Activated CD4-positive, alpha-beta T cell treated with anti-CD3 and anti-CD28 coated beads for 36 hours (primary cell): ENCODE measurements around the gene CEP112. TPM values are rescaled to one million over a fixed set of nuclear protein-coding genes. Genes with fewer than 3 reads are reported as not detected.
A peak's percentile ranks its signal among the peaks of the same experiment; 100 is the strongest.
"Not testable (repeated sequence)": the region's sequence is repeated elsewhere in the genome, so short reads cannot be mapped to it uniquely, and the experiment has no call there.

ENCODE experiments used
- ATAC-seq: fragments of 200-7000 bp; cut with Tn5 transposase; one replicate; pipeline ENCODE4 v1.10.0; 2021; ENCODE audit warnings: mild to moderate bottlenecking, moderate library complexity
- CTCF ChIA-PET: fragments of 350-600 bp; sonication (Branson Sonifier 250); formaldehyde crosslinking; loops from one replicate; lab custom pipeline; 2021; ENCODE audit warnings: antibody characterized with exemption; lab: Charles Lee
- POLR2A ChIA-PET: fragments of 350-600 bp; sonication (Branson Sonifier 250); formaldehyde crosslinking; loops from one replicate; lab custom pipeline; 2021; ENCODE audit warnings: antibody characterized with exemption, inconsistent platforms; lab: Charles Lee
- DNase-seq: peaks from one replicate; pipeline ENCODE4 v3.0.0-alpha.2; 2020
- H3K27ac Mint-ChIP-seq: one replicate; pipeline ENCODE4 v1.8.0; 2021; ENCODE audit warnings: mixed read lengths
- H3K27me3 Mint-ChIP-seq: one replicate; pipeline ENCODE4 v1.8.0; 2021; ENCODE audit warnings: mixed read lengths
- H3K36me3 Mint-ChIP-seq: one replicate; pipeline ENCODE4 v1.8.0; 2021; ENCODE audit warnings: low read depth, mixed read lengths
- H3K4me1 Mint-ChIP-seq: one replicate; pipeline ENCODE4 v1.8.0; 2021; ENCODE audit warnings: mixed read lengths
- H3K4me3 Mint-ChIP-seq: one replicate; pipeline ENCODE4 v1.8.0; 2021; ENCODE audit warnings: mild to moderate bottlenecking, moderate library complexity, mixed read lengths
- H3K9me3 Mint-ChIP-seq: one replicate; pipeline ENCODE4 v1.8.0; 2021; ENCODE audit warnings: low read depth, mixed read lengths
- intact Hi-C, 2 experiments: fragments of 100-400 bp; cut with DNase I in 1 of 2; cut with micrococcal nuclease in 1 of 2; formaldehyde crosslinking; loops; one replicate each; pipeline versions ENCODE4 v1.14.2 to v1.15.1; 2022 to 2024; cut with DNase I, micrococcal nuclease
- total RNA-seq, 2 experiments: library from RNA; stranded (reverse); gene quantifications; one replicate each; pipeline ENCODE4 v1.2.3, GENCODE V29; 2021

The CEP112 gene
- total RNA-seq, 2 experiments from 2014 or later: 2.2 to 2.8 TPM

DNA sequence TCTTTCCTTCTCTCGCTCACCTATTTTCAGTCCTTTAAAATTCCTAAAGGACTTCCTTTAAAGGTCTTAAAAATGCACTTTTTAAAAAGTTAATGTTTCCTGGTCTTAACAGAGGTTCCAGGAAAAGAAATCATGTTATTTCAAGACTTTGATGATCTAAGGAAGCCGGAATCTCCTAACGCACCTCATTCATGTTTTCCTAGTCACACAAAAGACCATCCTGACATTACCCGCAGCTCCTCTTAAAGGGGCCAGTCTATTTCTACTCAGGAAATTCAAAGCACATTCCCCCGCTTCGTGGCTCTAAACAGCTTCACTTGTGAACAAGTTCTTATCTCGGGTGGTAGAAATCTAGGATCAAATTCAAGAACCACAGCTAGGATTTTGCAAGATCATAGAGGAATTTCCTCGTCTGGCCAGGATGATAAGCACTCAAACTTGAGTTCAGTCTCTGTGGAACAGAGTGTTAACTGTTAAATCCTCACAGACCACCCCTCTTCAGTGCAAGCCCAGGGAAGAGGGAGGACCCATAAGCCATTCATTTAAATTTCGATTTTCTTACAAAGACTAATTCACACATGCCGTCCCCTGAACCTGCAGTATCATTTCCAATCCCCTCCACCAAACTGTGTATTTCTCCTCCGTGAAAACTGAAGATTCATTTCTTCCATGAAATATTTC is 493.4 kb downstream of the CEP112 start:
- Mint-ChIP-seq H3K27ac (no peak overlapping the region), H3K4me3 (no peak overlapping the region), H3K4me1 (no peaks in the 10 kb centered on the region), H3K27me3 (no peaks in the 10 kb centered on the region), H3K9me3 (no peaks in the 10 kb centered on the region), H3K36me3 (no peaks in the 10 kb centered on the region)
- intact Hi-C loops: no loop called here
- ChIA-PET CTCF (interaction anchor here (0.6 kb wide), 1 partner anchor 1001 kb away, joined by 3 read pairs; no protein-coding TSS in a partner anchor), POLR2A (no interaction called here)
- DNase-seq (no peak), ATAC-seq (no peak)

DNA sequence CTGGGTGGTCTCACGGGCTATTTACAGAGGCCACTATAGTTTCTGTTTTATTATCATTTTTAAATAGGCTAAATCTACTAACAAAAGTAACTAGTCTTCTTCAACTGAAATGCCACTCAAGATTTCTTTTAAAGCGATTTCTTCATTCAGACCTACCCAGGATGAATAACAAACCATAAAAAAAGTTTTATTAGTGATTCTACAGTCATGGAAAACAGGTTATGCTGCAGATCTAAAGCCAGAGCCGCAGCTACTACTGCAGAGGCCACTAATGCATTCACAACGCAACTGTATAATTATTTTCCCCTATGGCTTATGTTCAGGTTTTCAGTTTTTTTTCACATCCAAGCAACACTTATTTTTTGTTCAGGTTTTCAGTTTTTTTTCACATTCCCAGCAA is 494.3 kb downstream of the CEP112 start:
- intact Hi-C loops: no loop called here
- H3K9me3 Mint-ChIP-seq: no peaks in the 10 kb centered on the region
- POLR2A ChIA-PET: no interaction called here
- no peaks in the 10 kb centered on the region for H3K27me3 Mint-ChIP-seq
- no peak overlapping the region for H3K27ac Mint-ChIP-seq
- CTCF ChIA-PET: no interaction called here
- no peaks in the 10 kb centered on the region for H3K36me3 Mint-ChIP-seq
- no peak overlapping the region for H3K4me3 Mint-ChIP-seq
- ATAC-seq (no peak), DNase-seq (no peak)
- no peaks in the 10 kb centered on the region for H3K4me1 Mint-ChIP-seq

DNA sequence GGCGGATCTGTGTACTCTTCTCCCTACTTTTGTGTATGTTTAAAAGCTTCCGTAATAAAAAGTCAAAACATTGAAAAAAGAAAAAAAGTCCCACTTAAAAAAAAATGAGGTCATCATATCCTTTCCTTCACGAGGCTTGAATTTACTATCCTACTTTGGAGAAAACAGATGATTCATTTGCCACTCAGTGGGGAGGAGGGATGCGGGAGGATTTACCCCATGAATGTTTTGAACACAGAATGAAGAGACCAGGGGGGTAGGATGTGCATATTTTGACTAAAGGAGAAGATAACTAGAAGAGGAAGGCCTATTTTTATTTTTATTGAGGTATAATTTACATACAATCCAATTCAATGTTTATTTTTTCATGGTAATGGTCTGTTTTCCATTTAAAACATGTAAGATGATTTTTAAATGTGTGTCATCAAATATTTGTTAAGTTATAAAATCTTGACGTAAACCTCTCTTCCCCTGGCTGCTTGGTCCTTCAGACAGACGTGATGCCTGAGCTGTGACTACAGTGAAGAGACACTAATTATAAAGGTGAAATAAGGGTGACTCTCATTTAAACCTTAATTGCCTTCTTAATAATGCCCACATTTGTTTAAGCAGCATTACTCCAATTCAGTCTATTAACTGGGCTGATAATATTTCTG is 495.1 kb downstream of the CEP112 start:
- Mint-ChIP-seq H3K9me3 (no peaks in the 10 kb centered on the region), H3K36me3 (no peaks in the 10 kb centered on the region), H3K4me1 (no peaks in the 10 kb centered on the region), H3K4me3 (no peak overlapping the region), H3K27me3 (no peaks in the 10 kb centered on the region), H3K27ac (no peak overlapping the region)
- POLR2A ChIA-PET: no interaction called here
- ATAC-seq (no peak), DNase-seq (no peak)
- intact Hi-C loops: no loop called here
- CTCF ChIA-PET: interaction anchor here (0.6 to 1.1 kb wide), 2 partner anchors 45 to 403 kb away, joined by 3 read pairs; no protein-coding TSS in a partner anchor

DNA sequence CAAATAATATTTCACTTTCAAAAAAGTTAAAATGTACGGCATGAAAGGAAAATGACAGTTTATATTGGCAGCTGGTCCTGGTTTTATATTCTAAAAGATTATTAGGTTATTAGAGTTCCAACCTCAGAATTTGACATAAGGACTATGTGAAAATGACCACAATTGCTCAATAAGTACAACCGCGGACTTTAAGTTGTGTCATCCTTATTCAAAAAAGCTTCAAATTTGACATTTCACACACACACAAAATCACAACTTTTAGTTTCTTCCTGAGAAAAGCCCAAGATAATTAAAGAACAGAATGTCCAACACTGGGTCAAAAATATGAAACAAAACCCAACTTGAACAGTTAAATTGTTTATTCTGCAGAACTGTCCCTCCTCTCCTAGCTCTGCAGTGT is 497.3 kb downstream of the CEP112 start:
- Mint-ChIP-seq H3K27me3 (no peaks in the 10 kb centered on the region), H3K4me3 (no peak overlapping the region), H3K36me3 (no peaks in the 10 kb centered on the region), H3K4me1 (peaks cover 8% of the 10 kb centered on the region), H3K9me3 (no peaks in the 10 kb centered on the region), H3K27ac (no peak overlapping the region)
- ATAC-seq (no peak), DNase-seq (no peak)
- ChIA-PET POLR2A (no interaction called here), CTCF (no interaction called here)
- intact Hi-C loops: no loop called here

DNA sequence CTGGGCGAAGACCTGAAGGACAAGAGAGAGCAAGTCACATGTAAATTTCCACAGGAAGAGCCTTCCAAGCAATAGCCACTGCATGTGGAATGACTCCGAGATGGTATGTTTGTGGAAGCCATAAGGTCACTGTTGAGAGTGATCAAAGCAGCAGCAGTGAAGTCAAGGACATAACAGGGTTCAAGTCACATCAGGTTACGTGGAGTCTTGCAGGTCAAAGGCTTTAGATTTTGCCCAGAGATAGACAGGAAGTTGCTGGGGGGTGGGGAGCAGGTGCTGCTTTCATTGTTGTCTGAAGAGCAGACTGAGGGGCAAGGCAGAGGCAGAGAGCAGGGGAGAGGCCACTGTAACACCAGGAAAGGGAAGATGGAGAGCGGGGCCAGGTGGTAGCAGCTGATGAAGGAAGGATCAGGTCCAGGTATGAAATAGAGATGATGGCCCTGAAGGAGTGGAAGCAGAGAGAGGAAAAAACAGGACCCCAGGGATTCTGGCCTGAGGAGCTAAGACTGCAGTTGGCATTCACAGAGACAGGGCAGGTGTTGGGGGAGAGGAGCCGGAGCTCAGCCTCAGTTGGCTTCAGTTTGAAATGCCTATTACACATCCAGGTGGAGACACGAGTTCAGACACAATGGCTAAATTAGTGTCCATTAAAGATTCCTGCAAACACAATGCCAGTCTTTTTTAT is 501.2 kb downstream of the CEP112 start:
- intact Hi-C loops: no loop called here
- ATAC-seq: no peak
- H3K27ac Mint-ChIP-seq: no peak overlapping the region
- H3K36me3 Mint-ChIP-seq: no peaks in the 10 kb centered on the region
- no peak overlapping the region for H3K4me3 Mint-ChIP-seq
- no peaks in the 10 kb centered on the region for H3K9me3 Mint-ChIP-seq
- CTCF ChIA-PET: no interaction called here
- H3K27me3 Mint-ChIP-seq: no peaks in the 10 kb centered on the region
- peak; percentile 21 for DNase-seq
- POLR2A ChIA-PET: no interaction called here
- peaks cover 8% of the 10 kb centered on the region for H3K4me1 Mint-ChIP-seq

DNA sequence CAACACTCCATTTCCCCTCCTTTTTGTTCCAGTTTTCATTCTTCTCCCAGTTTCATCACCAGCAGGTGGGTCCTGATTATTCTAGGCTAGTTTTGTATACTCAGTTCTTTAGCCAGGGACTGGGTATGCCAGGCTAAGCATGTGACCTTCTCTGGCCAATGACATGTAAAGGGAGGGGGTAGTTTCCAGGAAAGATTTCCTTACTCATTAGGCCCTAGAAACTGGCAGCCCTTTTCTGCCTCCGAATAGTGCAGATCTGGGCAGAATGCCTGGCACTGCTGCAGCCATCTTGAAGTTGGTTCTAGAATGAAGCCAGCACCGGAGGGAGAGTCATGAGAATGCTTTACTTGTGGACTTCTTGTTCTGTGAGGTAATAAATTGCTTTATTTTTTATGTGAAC is 503.6 kb downstream of the CEP112 start:
- DNase-seq (no peak), ATAC-seq (no peak)
- ChIA-PET POLR2A (no interaction called here), CTCF (no interaction called here)
- intact Hi-C loops: no loop called here
- H3K4me3 Mint-ChIP-seq: no peak overlapping the region
- H3K9me3 Mint-ChIP-seq: no peaks in the 10 kb centered on the region
- H3K36me3 Mint-ChIP-seq: no peaks in the 10 kb centered on the region
- peaks cover 8% of the 10 kb centered on the region for H3K4me1 Mint-ChIP-seq
- no peaks in the 10 kb centered on the region for H3K27me3 Mint-ChIP-seq
- no peak overlapping the region for H3K27ac Mint-ChIP-seq

DNA sequence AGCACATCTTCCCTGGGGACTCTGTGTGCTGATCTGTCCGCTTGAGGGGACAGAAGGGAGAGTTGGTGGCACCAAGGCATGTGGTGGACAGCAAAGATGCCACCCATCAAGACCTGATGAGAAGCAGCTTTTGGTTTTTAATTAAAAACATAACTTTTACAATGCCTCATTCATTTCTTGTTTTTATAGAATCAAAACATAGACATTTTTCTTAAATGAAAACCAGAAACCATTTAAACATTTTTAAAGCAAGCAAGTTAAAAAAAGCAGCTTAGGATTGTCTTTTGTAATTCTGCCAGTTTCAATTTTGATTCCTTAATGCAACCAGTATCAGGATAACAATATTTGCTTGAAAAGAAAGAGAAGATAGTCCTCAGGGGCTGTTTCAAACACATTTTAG is 506.8 kb downstream of the CEP112 start:
- Mint-ChIP-seq H3K27me3 (no peaks in the 10 kb centered on the region), H3K4me3 (no peak overlapping the region), H3K9me3 (no peaks in the 10 kb centered on the region), H3K4me1 (no peaks in the 10 kb centered on the region), H3K27ac (no peak overlapping the region), H3K36me3 (no peaks in the 10 kb centered on the region)
- ATAC-seq (no peak), DNase-seq (no peak)
- intact Hi-C loops: no loop called here
- CTCF ChIA-PET: interaction anchor here (0.6 kb wide), 1 partner anchor 72 kb away, joined by 3 read pairs; no protein-coding TSS in a partner anchor
- POLR2A ChIA-PET: no interaction called here

DNA sequence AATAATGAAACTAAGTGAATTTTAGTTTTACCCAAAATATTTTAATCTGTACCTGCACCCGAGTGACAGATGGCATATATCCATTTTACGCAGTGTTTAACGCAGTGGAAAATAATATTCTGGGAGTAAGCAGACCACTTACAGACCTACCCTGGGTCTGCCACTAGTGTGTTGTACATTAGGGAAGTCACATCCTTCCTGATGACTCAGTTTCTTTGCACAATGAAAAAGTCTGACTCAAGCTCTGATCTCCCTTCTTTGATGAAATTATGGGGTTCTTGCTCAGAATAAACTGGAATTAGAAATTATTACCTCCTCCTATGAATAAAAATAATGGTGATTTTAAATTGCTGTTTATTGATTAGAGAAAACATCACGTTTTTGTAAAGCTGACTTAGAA is 507.3 kb downstream of the CEP112 start:
- POLR2A ChIA-PET: no interaction called here
- DNase-seq: no peak
- no peak for ATAC-seq
- Mint-ChIP-seq H3K4me3 (no peak overlapping the region), H3K27me3 (no peaks in the 10 kb centered on the region), H3K9me3 (no peaks in the 10 kb centered on the region), H3K4me1 (no peaks in the 10 kb centered on the region), H3K36me3 (no peaks in the 10 kb centered on the region), H3K27ac (no peak overlapping the region)
- CTCF ChIA-PET: no interaction called here
- intact Hi-C loops: no loop called here

DNA sequence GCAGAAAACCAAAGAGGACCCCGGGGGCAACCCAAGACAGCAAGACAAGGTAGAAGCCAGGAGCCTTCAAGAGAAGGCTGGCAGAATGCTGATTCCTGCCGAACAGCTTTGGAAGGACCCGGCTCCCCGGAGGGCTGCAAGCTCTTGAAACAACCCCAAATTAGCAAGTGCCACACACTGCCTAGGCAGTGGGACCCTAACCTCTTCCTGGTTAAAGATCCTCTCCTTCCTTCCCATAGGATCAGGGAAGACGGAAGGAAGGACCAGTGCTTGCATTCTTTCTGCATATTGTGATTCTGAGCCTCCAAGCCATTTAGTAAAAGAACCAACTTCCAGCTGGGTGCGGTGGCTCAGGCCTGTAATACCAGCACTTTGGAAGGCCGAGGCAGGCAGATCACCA is 508.5 kb downstream of the CEP112 start:
- ChIA-PET POLR2A (no interaction called here), CTCF (no interaction called here)
- Mint-ChIP-seq H3K27me3 (no peaks in the 10 kb centered on the region), H3K27ac (no peak overlapping the region), H3K36me3 (no peaks in the 10 kb centered on the region), H3K4me1 (peaks cover 4% of the 10 kb centered on the region), H3K4me3 (no peak overlapping the region), H3K9me3 (no peaks in the 10 kb centered on the region)
- intact Hi-C loops: no loop called here
- ATAC-seq (no peak), DNase-seq (no peak)

DNA sequence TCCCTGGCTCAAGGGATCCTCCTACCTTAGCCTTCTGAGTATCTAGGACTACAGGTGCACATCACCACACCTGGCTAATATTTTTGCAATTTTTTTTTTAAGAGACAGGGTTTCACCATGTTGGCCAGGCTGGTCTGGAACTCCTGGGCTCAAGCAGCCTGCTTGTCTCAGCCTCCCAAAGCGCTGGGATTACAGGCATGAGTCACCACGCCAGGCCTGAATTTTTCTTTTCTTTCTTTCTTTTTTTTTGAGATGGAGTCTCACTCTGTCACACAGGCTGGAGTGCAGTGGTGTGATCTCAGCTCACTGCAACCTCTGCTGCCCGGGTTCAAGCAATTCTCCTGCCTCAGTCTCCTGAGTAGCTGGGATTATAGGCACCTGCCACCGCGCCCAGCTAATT is 510.2 kb downstream of the CEP112 start:
- H3K9me3 Mint-ChIP-seq, intact Hi-C loops, H3K4me3 Mint-ChIP-seq, DNase-seq, H3K27ac Mint-ChIP-seq, H3K36me3 Mint-ChIP-seq, CTCF ChIA-PET, ATAC-seq, H3K4me1 Mint-ChIP-seq, H3K27me3 Mint-ChIP-seq, POLR2A ChIA-PET: not testable (repeated sequence)

DNA sequence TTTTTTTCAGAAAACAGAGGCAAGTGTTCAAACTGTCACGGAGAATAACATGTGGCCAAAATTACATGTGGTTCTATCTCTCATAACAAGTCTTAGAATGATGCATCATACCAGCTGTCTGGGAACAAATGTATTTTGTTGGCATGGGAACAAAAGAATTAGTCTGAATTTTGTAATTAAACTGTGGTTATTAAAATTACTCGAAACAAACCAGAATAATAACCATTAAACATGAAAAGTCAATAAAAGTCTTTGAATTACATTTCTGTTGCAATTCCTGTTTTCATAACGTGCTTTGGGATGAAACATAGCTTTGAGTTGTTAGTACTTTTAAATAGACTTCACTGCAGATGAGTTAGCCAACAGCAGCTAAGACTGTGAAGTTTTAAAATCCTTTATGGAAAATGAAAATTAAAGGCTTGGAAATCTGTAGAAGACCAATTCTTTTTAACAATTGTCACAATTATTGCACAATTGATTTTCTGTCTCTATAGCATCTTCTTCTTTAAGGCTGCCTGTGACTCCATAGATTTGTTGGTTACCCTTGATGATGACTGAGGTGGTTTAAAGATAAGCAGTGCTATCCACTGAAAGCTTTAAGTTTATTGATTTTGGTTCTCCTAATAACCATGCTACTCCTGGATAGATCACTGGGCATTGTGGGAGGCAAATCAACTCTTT is 512.6 kb downstream of the CEP112 start:
- Mint-ChIP-seq H3K9me3 (no peaks in the 10 kb centered on the region), H3K4me3 (no peak overlapping the region), H3K36me3 (no peaks in the 10 kb centered on the region), H3K27ac (no peak overlapping the region), H3K27me3 (no peaks in the 10 kb centered on the region), H3K4me1 (peaks cover 8% of the 10 kb centered on the region)
- ChIA-PET CTCF (no interaction called here), POLR2A (no interaction called here)
- intact Hi-C loops: no loop called here
- ATAC-seq (no peak), DNase-seq (no peak)
